ENCODE data around the gene IRF2BPL. TPM values are rescaled to one million over a fixed set of nuclear protein-coding genes. Genes with fewer than 3 reads are reported as not detected.

IRF2BPL gene
- total RNA-seq, 4 donors from 2014 or later: 31.1 to 70.0 (median 34.4) TPM

- no peak for ATAC-seq (ENCODE audit: low FRiP score)
- TF ChIP-seq CTCF (IDR thresholded peaks at IDR 0.05): no peak
- DNase-seq (ENCODE audit: low spot score): no peak
Measured at GRCh38 chr14:77002335-77002734, 26.2 kb downstream of the IRF2BPL start.

GRCh38 chr14:77000340-77001270 is 27.9 kb downstream of the IRF2BPL start:
- ATAC-seq (ENCODE audit: low FRiP score): no peak
- DNase-seq (ENCODE audit: low spot score): no peak
- no peak for TF ChIP-seq CTCF (IDR thresholded peaks at IDR 0.05)

- DNase-seq (ENCODE audit: low spot score) (no peak), ATAC-seq (ENCODE audit: low FRiP score) (no peak)
- no peak for TF ChIP-seq CTCF (IDR thresholded peaks at IDR 0.05)
Measured at GRCh38 chr14:76998910-76999309, 29.6 kb downstream of the IRF2BPL start.

GRCh38 chr14:76997257-76997970 is 31.1 kb downstream of the IRF2BPL start:
- no peak for ATAC-seq (ENCODE audit: low FRiP score)
- DNase-seq (ENCODE audit: low spot score): no peak
- TF ChIP-seq CTCF (IDR thresholded peaks at IDR 0.05): no peak

GRCh38 chr14:76996563-76997146 is 31.9 kb downstream of the IRF2BPL start:
- DNase-seq (ENCODE audit: low spot score): no peak
- no peak for TF ChIP-seq CTCF (IDR thresholded peaks at IDR 0.05)
- ATAC-seq (ENCODE audit: low FRiP score): no peak

- no peak for ATAC-seq (ENCODE audit: low FRiP score)
- no peak for TF ChIP-seq CTCF (IDR thresholded peaks at IDR 0.05)
- DNase-seq (ENCODE audit: low spot score): no peak
Measured at GRCh38 chr14:76995279-76996035, 33.1 kb downstream of the IRF2BPL start.

Measured in omental fat pad (tissue), 4 donors.